Choroid plexus epithelial cell (primary cell): ENCODE results near the gene PTPN14.

Source experiments
- DNase-seq: peaks from one replicate; pipeline ENCODE4 v3.0.0-alpha.2; 2010; ENCODE audit warnings: low read depth
- H3K4me3 ChIP-seq: 2 replicates; pipeline ENCODE4 v1.5.1; 2011; ENCODE audit warnings: low read depth, mild to moderate bottlenecking, control low read depth, low read length, moderate library complexity
- TF ChIP-seq, protein P1 (sequence below): conservative IDR thresholded peaks from 2 replicates; pipeline ENCODE4 v1.5.1; 2011; ENCODE audit warnings: low read depth, mild to moderate bottlenecking, control low read depth, inconsistent platforms, low read length, moderate library complexity

Gene PTPN14

DNA sequence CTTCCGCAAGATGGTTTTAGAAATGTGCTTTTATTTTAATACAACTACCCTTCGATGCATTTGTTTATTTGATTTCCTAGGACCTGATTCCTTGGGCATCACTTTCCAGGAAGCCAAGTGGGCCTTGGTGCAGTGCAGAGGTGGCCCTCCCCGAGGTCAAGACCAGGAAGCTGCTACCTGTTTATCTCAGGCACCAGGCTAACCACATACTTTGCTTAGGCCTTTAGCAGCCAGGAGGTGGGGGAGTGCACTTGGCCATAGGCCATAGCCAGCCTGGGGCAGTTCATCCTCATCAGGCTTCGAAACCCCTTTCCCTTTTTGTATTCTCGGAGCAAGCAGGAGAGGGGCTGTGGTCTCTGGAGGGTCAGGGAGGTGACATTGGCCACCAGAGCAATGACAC is 225.0 kb downstream of the PTPN14 start:
- no peak overlapping the region for H3K4me3 ChIP-seq
- TF ChIP-seq, protein P1, sequence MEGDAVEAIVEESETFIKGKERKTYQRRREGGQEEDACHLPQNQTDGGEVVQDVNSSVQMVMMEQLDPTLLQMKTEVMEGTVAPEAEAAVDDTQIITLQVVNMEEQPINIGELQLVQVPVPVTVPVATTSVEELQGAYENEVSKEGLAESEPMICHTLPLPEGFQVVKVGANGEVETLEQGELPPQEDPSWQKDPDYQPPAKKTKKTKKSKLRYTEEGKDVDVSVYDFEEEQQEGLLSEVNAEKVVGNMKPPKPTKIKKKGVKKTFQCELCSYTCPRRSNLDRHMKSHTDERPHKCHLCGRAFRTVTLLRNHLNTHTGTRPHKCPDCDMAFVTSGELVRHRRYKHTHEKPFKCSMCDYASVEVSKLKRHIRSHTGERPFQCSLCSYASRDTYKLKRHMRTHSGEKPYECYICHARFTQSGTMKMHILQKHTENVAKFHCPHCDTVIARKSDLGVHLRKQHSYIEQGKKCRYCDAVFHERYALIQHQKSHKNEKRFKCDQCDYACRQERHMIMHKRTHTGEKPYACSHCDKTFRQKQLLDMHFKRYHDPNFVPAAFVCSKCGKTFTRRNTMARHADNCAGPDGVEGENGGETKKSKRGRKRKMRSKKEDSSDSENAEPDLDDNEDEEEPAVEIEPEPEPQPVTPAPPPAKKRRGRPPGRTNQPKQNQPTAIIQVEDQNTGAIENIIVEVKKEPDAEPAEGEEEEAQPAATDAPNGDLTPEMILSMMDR: no peak
- no peak for DNase-seq

DNA sequence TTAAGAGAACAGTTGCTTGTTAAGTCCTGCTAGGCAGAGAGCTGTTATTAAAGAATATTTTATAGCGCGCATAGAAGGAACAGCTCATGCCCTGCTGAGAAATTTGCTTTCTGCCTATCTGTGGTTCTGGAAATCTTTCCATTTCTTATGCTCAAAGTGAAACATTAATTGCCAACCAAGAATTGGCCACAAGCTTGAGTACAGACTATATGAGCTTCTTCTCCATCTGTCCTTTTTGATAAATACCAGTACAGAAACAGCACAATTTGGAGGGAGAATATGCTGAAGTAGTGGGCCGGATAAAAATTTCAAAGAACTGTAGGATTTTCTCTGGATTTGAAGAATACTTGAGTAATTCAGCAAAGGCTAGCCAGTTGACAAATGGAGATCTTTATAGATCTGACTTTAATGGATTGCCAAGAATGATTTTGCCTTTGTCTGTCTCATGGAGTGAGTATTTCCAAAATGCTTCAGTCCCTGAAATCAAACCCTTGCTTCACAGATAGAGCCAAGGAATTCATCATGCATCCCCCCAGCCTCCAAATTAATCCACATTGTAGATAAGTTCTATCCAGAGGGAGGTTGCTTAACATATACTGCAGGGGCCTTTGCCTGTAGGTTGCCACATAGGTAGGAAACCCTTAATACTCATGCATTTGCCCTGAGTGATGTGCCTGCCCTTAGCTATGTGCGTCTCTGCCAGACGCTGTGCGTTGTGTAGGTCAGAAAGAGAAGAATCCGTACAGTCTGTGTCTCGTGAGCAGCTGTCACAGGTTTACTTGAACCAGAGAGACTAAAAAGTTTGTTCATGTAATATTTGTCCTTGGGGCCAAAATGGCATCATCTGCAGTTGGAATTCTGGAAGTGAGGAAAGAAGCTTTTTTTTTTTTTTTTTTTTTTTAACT is 226.3 kb downstream of the PTPN14 start:
- TF ChIP-seq, protein P1: no peak
- no peak overlapping the region for H3K4me3 ChIP-seq
- no peak for DNase-seq

DNA sequence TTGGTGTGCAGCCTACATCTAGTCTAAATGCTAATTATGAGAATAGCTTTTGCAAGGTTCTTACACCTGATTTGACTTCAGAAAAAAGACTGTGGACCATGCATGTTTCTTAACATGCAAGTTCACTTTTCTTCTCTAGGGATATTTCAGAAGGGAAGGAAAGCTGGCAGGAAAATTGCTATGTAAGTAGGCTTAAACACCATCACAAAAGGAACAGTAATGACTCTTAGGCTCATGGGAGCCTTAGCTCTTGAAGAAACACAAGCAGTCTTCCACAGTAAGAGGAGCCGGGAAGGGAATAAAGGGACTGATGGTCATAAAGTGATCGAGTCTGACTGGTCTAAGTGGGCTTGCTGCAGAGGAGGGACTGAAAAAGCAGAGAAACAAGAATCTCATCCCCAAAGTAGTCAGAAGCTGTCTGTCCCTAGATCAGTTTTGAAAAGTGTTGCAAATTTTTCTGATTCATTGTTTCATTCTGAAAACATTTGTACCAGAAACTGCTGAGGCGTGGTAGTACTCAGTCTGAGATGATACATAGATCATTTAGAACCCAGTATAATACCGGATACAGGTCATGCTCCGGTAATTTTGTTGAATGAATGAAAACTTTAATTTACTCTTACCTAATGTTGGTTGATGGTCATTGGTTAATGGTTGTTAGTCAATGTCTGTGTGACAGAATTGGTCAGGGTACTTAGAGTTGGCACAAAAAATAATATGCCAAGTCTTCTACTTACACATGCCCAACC is 229.5 kb downstream of the PTPN14 start:
- DNase-seq: no peak
- H3K4me3 ChIP-seq: no peak overlapping the region
- TF ChIP-seq, protein P1: no peak

DNA sequence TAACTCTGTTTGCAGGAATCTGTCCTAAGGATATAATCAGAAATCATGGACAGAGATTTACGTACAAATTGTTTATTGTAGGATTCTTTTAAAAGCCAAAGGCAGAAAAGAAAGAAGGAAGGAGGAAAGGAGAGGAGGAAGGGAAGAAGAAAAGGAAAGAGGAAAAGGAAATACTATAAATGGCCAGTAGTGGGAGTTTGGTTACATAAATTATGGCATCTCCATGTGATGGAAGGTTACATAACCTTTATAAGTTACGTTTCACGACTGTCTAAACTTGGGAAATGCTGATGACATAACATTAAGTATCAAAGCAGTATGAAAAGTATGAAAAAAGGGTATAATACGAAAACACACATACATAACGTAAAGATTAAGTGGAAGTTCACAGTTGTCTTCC is 231.5 kb downstream of the PTPN14 start:
- TF ChIP-seq, protein P1: no peak
- DNase-seq: no peak
- no peak overlapping the region for H3K4me3 ChIP-seq

DNA sequence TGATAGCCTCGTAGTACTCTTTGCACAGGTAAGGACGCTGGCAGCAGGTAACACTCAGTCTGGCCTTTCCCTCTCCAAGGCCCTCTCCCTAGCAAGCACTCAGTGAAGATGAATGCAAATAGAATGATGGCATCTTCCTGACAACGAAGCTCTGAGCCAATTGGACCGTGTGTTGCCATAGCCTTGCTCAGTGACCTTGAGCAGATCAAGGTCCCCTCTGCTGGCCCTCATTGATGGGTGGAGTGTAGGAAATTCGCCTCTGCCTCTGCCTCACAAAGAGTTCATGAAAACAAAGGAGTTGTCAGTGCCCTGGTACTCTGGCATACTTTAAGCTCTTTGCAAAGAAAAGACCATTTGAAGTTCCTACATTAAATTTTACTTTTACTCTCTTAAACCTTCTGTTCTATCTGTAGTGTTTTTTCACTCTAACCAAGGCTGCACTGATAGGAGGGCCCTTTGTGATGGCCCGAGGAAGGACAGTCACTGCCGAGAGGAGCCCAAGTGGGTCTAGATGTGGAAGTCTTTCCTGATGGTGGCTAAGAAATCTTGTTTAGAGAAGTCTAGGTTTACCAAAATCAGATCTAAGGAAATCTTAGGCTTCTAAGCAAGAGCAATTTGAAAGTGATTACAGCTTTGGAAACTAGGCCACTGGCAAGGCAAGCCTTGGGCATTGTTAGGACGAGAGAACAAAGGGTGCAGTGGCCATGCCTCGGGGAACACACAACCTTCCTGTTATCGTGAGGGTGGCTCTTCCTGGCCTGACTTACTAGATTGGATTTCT is 232.3 kb downstream of the PTPN14 start:
- H3K4me3 ChIP-seq: no peak overlapping the region
- no peak for DNase-seq
- TF ChIP-seq, protein P1: no peak

DNA sequence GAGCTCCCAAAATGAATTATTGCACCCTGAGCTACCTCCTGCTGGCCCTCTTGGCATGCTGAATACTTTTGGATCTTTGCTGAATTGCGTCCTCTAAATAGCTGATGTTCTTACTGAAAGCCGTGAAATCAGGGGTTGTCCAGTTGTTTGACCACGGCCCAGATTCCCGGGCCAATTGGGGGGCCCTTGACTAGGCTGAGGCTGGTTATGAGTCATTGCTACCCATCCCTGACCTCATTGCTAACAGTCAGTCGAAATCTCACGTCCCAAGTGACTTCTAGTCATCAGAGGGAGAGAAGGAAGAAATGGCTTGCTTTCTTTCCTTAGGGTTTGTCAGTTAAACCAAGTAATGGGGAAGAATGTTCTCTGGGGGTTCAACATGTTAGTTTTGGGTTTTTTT is 233.0 kb downstream of the PTPN14 start:
- no peak overlapping the region for H3K4me3 ChIP-seq
- TF ChIP-seq, protein P1: no peak
- DNase-seq: peak; percentile 54
